ENCODE results near the gene RNF133.

The RNF133 gene, protein sequence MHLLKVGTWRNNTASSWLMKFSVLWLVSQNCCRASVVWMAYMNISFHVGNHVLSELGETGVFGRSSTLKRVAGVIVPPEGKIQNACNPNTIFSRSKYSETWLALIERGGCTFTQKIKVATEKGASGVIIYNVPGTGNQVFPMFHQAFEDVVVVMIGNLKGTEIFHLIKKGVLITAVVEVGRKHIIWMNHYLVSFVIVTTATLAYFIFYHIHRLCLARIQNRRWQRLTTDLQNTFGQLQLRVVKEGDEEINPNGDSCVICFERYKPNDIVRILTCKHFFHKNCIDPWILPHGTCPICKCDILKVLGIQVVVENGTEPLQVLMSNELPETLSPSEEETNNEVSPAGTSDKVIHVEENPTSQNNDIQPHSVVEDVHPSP

DNA sequence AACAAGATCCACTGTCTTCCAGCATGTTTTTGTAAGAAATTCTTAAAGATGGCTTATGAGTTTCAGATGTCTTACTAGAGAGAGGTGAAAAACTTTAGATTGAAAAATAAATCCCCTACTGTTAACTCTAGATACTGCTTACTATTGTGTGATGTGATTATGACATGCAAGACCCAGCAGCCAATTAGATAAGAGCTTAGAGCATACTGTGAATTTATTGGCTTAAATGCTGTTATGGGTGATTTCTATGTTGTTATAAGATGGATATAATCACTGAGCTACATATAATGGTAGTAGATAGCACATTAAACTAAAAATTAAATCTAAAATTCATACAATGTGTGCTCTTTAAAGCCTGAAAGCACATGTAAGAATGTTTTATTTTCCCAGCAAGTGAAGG lies at the start of gene RNF133:
RNF133 (minus strand) TSS at position 101 of the 400 bp plus-strand sequence. CDS start 199 bp downstream, outside the sequence.
- DNase-seq: no peak

DNA sequence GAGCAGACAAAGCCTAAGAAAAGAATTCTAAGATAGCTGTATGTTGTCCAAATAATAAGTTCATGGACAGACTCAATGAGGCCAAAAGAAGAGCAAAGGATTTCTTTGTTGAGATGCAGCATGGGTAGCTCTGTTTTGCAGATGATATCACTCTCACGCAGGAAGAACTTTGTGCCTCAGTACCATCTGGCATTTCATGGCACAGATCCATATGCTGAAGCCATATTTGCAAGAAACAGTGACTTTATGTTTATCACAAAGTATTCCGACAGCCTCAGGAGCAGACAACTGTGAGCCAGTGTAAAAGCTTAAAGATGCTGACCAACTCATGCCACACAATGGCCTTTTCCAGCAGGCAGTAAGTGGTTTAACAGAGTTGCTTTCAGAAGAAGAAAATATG lies 49.3 kb upstream of the RNF133 start:
- DNase-seq: no peak

DNA sequence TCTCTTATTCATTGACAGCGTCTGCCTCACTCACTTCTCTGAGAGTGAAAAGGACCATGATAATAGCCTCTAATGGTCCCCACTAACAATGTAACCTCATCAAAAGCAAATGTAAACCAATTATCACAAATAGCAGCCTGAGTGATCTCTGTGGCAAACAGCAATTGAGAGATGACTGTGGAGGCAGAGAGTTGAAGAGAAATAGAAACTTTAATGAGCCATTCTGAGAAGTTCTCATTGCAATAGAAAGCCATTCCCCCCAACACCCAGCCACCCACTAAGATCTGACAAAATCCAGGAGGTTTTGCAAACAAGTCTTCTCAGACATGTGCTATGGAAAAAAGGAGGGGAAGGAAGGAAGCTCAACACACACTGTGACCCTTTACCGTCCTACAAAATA lies 48.0 kb upstream of the RNF133 start:
- no peak for DNase-seq

DNA sequence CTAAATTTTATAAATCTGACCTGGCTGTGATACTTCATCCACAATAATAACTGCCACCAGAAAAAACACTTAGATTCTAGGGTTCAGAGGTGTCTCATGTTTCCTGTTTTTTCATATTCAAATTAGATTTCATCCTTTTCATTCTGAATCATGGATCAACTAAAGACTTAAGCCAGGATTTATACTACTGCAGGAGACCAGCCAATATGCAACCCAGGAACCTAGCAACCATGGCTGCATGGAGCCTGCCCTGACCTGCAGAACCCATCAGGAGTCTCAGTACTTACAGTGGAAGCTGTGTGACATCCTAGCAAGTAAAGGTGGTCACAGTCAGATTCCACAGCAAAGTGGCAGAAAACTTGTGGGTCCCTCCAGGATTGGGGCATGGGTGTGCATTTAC lies 44.3 kb upstream of the RNF133 start:
- no peak for DNase-seq

DNA sequence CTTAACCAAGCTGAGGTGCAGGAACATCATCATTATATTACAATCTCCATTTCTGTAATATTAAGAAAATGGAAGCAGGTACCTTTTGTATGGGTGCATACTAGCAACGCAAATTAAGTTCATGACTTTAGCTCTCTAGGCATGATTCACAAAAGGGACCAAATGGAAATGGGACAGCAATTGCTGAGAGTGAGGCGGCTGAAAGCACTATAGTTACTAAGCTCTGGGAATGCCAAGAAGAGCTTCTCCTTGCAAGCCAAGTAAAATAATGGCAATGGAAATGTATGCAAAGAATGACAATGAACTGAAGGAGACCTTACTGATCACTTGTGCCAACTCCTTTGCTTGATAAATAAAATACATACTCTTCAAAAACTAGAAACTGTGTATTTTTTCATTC lies 40.0 kb upstream of the RNF133 start:
- no peak for DNase-seq

DNA sequence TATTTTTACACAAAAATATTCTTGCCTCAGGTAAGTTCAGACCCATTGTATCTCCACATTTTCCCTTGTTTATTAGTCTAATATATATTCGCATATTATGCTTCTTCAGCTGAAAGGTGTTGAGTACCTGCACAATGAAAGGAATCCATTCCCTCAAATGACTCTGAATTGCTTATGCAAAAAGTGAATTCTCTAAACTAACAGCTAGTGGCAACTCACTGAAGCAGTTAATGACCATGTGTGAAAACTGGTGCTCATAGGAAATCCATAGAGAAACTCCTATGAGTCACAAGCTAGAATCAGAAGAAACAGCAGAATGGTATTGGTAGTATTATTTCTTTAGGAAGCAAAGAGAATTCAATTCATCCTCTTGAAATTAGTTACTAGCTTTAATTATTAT lies 37.3 kb upstream of the RNF133 start:
- no peak for DNase-seq

DNA sequence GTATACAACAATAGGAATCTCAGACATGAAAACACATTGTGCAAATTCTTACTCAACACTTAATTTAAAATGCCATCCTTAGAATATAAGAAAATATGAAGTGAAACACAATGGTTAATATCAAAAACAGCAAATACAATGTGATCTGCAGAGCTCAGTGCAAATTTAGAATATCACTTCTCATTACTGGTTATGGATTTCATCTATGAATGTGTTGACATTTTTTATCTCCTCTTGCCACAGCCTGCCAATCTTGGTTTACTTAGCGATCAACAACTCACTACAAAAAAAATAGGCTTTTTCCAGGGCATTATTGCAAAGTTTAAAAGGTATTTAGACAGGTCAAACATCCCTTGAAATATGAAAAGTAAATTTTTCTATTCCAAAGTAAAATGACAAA lies 28.8 kb upstream of the RNF133 start:
- no peak for DNase-seq

DNA sequence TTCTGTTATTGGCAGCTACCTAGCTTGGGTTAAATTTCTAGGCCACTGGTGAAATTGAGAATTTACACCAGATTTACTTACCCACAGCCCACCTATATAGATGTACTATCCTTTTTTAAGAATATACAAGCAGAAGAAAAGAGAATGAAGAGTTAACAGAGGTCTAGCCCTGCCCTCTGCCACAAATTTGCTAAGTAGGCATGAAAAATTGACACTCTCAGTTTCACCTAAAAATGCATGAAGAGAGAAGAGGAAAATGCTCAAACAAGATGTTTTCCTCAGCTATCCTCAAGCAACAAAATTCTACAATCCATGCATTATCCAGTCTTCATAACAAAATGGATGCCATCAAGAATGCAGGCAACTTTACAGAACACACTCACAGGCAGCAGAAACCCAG lies 28.4 kb upstream of the RNF133 start:
- DNase-seq: no peak

DNA sequence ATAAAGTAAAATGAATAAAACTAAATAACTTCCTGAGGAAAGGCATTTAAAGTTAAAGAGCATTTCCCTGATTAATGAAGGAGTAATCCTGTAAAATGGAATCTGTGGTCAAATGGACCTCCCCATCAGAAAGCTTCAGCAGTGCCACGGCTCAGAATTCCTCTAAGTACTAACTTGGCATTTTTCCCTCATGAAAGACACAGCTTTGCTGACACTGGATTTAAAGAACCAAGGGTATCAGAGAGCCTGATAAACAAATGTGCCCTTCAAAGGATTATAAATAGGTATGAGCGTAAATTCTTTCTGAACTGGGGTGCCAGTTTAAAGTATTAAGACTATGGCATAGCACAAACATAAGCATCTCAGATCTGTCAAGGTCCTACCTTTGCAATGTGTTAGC lies 28.0 kb upstream of the RNF133 start:
- DNase-seq: no peak

DNA sequence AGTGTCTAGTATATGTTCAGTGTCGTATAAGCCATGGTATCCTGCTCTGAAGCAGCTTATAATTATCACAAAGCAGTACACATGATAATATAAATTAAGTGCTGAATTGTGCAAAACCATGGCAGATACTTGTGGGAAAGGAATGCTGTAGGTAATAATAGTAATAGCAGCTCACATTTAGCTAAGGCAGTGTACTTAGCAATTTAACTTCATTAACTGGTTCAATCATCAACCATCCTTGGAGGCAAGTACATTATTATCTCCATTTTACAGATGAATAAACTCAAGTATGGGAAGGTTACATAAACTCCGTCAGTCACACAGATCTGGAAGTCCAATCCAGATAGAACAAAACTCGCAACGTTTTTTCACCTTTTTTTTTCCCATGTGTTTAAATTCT lies 25.4 kb upstream of the RNF133 start:
- no peak for DNase-seq

DNA sequence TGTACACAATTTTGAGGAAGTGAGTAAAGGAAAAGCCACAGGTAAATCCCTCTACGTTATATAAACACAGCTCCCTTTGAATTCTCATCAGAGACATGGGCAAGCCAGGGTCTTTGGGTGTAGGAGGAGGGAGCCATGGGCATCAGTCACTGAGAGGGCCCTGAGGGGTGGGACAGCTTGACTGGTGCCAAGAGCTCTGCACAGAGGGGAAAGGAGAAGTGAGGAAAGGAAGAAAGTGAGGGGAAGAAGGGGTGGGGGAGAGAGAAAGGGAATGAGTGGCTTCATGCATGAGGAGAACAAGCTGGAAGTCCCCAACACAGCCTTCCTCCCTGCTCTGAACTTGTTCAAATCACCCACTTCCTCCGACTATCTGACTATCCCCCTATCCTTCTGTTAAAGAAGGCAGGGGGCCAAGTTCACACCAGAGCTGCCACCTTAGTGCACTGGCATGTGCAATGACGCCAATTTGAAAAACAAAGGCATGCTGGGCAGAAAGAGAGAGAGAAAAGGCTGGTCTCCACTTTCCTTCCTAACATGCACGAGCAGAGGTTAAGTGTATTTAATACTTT lies 20.2 kb upstream of the RNF133 start:
- DNase-seq: no peak

DNA sequence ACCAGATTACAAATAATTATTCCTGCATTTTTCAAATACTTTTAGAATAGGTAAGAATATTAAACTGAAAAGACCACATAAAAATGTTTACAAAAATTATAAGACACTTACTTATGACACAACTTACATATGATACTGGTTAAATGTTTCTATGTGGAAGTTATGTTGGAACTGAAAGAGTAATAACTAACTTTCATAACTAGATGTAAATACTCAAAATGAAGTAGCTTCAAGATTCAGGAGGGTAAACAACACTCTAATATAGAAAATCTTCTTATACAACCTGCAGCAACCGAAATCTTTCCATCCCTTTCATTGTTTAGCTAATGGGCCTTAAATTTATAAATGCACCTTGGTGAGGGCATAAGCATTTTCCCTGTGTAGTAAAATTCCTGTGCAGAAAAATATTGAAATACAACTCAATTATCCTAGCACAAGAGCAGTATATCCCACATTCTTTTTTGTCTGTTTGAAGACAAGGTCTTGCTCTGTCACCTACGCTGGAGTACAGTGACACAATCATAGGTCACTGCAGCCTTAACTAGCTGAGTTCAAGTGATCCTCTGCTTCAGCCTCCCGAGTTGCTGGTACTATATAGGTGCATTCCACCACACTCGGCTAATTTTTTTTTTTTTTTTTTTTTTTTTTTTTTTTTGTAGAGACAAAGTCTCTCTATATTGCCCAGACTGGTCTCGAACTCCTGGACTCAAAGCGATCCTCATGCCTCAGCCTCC lies 18.6 kb upstream of the RNF133 start:
- no peak for DNase-seq

DNA sequence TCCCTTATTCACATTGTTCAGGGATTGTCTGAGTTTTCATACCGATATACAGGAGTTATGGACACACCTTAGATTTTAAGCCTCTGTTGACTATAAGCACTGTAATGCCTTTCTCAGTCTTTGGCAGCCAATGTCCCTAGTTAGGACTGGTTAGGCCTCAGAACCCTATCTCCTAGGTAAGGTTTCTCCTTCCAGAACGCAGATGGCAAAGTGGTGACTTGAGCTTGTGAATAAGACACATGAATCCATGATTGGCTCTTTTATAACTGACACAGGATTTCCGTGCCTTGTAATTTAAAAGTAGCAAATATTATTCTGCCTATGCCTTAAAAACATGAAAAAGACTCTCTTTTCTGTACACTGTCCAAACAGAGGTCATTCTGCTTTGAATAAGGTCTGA lies 16.3 kb upstream of the RNF133 start:
- no peak for DNase-seq

DNA sequence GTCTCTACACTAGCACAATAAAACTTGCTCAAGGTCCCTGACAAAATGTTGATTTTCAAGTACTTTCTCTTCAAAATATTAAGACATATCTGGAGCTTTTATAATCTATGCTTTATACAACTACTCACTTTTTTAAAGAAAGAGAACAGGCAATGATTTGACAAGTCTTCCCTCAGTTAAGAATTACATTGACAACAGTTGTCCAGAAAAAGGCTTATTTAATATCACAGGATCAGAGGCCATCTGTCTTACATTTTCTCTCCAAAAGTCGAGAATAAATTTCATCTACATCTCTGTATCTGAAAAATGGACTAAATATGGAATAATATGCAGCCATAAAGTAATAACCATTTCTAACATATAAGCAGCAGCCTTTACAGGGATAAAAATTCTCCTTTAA lies 12.0 kb upstream of the RNF133 start:
- DNase-seq: no peak

DNA sequence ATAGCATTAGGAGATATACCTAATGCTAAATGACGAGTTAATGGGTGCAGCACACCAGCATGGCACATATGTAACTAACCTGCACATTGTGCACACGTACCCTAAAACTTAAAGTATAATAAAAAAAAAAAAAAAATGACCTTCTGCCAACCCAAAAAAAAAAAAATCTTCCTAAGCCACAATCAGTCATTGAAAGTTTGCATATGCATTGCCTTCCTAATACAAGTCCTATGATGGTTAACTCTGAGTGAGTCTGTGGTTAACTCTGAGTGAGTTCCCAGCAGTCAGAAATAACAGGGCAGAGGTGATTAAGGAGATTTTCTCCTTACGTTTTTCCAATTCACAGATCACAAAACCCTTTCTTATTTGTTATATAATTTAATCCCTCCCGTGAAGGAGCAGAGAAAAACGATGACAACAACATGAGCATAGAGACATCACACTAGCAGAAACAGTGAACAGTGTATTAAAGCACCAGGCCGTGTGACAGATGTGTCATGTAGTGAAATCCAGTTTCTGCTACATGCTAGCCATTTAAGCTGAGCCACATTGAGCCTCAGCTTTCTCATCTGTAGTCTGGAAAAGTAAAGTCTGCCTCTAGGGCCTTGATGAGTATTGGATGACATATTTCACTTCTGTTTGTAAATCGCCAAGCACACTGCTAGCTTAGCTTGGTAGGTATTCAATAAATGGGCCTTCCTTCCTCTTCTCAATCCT lies 11.2 kb upstream of the RNF133 start:
- DNase-seq: no peak

DNA sequence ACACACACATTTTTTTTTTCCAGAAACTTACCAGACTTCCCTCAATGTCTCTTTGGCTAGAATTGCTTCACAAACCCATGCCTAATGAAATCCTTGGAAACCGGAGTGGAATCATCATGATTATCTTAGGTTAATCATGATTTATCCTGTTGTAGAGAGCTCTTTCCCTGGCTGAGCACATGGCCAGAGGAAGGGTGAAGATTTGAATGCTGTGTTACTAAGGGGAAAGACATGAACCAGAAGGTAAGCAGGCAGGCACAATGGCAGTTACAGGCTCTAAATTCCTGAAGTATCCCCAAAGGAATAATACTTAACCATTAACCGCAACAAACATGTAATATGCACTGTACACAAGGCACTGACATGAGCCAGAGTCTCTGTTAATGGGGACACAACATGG lies 7.9 kb upstream of the RNF133 start:
- no peak for DNase-seq

DNA sequence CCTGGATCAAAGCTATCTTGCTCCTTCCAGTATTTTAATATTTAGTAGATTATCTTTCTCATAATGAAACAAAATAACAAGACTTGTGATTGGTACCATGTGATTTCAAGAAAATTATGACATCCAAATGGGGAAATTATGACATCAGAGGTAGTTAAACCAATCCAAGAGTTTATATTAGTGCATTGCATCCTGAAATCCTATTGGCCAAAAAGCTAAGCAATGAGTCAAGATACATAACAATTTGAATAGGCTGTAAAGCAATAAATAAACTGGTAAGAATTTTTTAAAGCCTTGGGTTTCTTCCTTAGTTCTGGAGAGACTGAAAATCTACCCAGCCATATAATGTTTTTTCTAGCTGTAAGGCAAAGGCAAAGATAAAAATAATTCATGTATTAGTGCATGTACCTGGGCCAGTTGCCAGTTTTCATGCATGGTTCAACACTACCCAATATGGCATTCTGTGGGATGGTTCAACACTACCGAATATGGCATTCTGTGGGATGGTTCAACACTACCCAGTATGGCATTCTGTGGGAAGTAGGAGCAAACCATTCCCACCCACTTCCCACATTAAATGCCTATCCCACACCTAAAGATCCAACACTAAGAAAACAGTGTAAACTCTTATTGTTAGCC lies 4.1 kb upstream of the RNF133 start, which contains the start of gene RNF148:
RNF148 (minus strand) TSS at position 51 of the 639 bp plus-strand sequence. CDS start 172 bp downstream, outside the sequence.
- no peak for DNase-seq

DNA sequence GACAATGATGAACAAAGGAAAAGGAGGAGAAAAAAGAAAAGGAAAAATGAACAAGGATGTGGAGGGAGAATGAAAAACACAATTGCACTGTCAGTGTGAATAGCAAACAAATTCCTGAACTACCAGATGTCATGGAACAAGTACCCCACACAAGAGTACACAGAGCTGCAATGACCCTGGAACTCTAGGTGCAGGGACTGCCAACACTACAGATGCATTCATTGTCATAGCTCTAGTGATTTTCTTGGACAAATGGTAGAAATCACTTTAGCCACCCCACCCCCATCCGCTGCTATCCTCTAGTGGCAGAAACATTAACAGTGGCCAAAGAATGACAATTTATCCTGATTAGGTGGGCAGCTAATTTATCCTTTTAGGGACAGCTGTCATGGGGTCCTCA lies 3.1 kb downstream of the RNF133 start:
- DNase-seq: no peak

DNA sequence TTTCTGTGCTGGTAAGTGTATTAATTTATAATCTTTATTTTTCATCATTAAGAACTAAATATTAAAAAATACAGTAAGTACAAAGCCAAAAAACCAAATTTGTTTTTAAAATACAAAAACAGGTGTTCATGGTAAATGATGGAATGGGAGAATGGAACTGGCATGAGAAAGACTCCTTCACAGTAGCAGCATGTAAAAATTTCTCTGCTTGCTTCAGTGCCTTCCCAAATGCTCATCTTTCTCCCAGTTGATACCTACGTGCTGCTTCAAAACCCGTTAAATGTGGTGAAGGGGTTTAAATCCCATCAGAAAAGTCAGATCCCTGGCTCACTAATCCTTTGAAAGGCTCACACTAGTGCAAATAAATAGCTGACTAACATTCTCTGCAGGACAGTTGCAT lies 4.2 kb downstream of the RNF133 start:
- DNase-seq: no peak

DNA sequence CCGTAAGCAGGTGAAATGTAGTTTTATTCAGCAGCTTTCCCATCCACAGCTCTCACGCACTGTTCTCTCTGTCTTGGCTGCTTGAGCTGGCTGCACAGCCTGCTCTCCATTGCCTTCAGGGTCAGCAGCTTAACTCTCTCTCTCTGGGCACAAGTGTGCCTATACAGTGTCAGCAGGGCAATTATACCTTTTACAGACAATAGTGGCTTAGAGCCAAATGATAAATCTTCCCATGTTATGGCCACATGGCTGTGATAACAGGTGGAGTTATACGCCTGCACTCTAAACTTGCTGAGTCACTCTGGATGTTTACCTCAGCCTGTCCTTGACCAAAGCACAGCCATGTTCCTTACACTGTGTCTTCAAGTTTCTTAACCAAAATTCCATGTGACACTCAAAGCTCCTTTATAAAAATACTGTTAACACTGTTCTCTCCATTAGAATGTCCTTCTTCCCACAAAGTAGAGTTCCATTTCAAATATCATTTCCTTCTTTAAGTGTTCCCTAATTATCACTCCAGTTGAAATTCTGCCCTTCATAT lies 6.1 kb downstream of the RNF133 start:
- no peak for DNase-seq

DNA sequence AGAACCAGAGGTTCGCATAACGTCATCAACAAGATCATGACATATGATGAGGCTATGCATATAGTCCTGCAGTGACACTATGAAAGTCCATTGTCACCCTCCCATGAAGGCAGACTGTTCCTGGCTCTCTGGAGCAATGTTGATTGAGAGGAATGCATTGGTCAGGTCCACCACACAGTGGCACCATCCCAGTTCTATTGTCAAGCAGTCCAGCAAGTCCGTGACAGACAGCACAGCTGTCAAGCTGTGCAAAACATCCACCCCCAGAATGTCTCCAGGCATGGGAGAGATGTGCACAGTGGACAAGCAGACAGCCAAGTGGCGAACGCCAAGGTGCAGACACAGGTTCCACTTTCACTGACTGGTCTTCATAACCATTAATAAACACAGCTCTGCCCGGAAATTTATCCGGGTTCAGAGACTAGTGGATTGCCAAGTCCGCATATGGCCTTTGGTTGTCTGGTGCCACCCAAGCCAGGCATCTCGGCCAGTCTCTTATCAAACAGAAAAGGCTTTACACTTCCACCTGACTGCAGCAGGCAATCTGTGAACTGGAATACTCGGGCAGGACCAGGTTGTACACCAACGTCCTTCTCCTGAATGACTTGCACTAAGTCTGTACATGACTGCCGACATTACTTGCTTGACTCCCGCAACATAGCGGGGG lies 7.2 kb downstream of the RNF133 start:
- no peak for DNase-seq

All from NCI-H526 treated with DMSO at 0.1 percent for 48 hours (cell line).